Smooth muscle cell of the pulmonary artery (primary cell): ENCODE data around the gene KRT75. TPM values are rescaled to one million over a fixed set of nuclear protein-coding genes. Genes with fewer than 3 reads are reported as not detected.

Source experiments
- total RNA-seq: library from RNA; depleted of rRNA; stranded (reverse); fragments of >200 nt; gene quantifications from 2 replicates; pipeline ENCODE4 v1.2.3, GENCODE V29; 2014

KRT75 gene
- not detected in 2 replicates for total RNA-seq

DNA sequence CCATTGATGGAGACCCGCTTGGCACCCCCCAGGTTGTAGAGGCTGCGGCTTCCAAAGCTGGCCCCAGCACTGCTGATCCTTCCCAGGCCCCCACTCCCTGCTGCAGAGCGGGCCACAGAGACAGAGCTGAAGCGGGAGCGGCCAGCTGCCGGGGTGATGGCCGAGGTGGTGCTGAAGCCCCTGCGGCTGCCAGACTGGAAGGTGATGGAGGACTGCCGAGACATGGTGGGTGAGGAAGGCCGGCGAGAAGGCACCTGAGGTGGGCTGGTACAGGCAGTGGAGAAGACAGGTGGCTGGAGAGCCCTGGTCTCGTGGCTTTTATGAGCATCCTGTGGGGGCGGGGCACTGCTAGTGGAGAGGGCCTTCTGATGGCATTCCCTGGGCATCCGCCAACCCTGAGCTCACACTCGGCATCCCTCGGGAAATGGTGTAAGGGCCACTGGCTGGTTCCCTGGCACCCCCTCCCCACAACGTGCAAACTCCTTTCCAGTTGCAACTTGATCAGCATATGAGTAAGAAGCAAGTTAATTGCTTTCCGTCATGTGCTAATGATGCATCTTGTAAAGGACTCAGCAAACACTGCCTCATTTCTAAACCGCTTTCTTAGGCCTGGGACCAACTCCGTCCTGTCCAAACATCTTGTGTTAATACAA, at the start of gene KRT75:
Gene KRT75 (minus strand): TSS at position 291 of the 653 bp plus-strand sequence. CDS start 67 bp downstream, at position 224.

GRCh38 chr12:52473768-52474167, 39.6 kb upstream of the KRT75 start, which contains the start of gene KRT6C:
Gene KRT6C (minus strand): TSS chr12:52473805. CDS start chr12:52473737, 68 bp downstream.

DNA sequence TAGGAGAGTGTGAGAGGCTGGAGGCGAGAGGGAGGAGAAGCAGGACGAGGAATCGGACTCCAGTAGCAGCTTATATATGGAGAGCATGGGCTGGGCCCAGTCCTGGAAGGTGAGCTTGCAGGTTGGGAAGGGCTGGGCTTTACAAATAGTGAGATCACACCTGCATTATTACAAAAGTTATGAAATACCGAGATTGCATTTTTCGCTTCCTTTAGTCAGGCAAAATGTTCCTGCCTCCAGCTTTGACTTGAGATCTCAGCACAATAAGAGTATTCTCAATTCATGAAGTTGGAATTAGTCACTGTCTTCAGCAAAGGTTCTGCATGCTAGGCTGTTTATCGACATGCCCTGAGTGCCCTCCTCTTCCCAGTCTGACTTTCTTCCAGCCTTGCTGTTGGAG, 17.9 kb upstream of the KRT75 start, which contains the start of gene KRT6B:
Gene KRT6B (minus strand): TSS at position 46 of the 400 bp plus-strand sequence. CDS start 68 bp downstream, outside the sequence.

DNA sequence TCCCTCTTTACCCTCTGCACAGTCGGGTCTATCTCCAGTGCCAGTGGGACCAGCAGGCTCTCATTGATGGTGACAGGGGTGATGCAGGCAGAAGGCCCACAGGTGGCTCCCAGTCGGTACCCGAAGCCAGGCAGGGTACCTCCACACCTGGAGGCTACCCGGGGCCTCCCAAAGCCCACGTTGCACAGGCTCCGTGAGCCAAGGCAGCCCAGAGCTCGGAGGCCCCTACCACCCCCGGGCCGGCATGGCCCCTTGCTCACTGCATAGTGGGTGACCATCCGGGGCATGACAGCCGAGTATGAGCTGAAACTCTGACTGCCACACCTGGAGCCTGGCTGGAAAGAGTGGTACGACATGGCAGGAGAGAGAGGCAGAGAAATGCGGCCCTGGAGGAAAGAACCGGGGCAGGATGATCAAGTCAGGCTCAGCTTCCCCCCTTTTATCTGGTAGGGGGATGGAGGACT, 28.2 kb downstream of the KRT75 start, which contains the start of gene KRT82:
Gene KRT82 (minus strand): TSS at position 414 of the 464 bp plus-strand sequence. CDS start 58 bp downstream, at position 356.

GRCh38 chr12:52385226-52385702, 48.9 kb downstream of the KRT75 start, which contains the start of gene KRT84:
Gene KRT84 (minus strand): TSS chr12:52385652. CDS start chr12:52385585, 67 bp downstream.

Other genes with a start within 250 kb of the KRT75 start
- gene KRT80, start 242.4 kb downstream of the KRT75 start, total RNA-seq = 0.65 and 0.83 TPM in 2 replicates
- gene KRT7, start 201.1 kb downstream of the KRT75 start, total RNA-seq = 15.0 and 16.4 TPM in 2 replicates
- gene KRT86, start 159.7 kb downstream of the KRT75 start, total RNA-seq = 5.0 and 8.7 TPM in 2 replicates
- gene KRT81, start 142.8 kb downstream of the KRT75 start, total RNA-seq = 0.13 and 0.20 TPM in 2 replicates
- not detected in 2 replicates for gene KRT83, start 113.0 kb downstream of the KRT75 start, total RNA-seq
- gene KRT85, start 66.9 kb downstream of the KRT75 start, total RNA-seq = not detected in 2 replicates
- gene KRT84, start 48.7 kb downstream of the KRT75 start, total RNA-seq = not detected in 2 replicates
- not detected in 2 replicates for gene KRT82, start 28.0 kb downstream of the KRT75 start, total RNA-seq
- gene KRT6B, start 17.8 kb upstream of the KRT75 start, total RNA-seq = 0.20 and 0.33 TPM in 2 replicates
- 0.07 TPM in 1 of 2 replicates, not detected in the other for gene KRT6C, start 39.4 kb upstream of the KRT75 start, total RNA-seq
- 2.7 and 11.9 TPM in 2 replicates for gene KRT6A, start 58.9 kb upstream of the KRT75 start, total RNA-seq
- gene KRT5, start 86.0 kb upstream of the KRT75 start, total RNA-seq = 0.52 and 1.8 TPM in 2 replicates
- not detected in 2 replicates for gene KRT71, start 118.8 kb upstream of the KRT75 start, total RNA-seq
- not detected in 2 replicates for gene KRT74, start 139.5 kb upstream of the KRT75 start, total RNA-seq
- not detected in 2 replicates for gene KRT72, start 167.1 kb upstream of the KRT75 start, total RNA-seq
- not detected in 2 replicates for gene KRT73, start 184.2 kb upstream of the KRT75 start, total RNA-seq
- gene KRT2, start 217.8 kb upstream of the KRT75 start, total RNA-seq = not detected in 2 replicates
- not detected in 2 replicates for gene KRT1, start 246.0 kb upstream of the KRT75 start, total RNA-seq